HEK293 (cell line): ENCODE results near the gene PKLR.

ENCODE experiments used
- CTCF ChIP-seq: fragments of 450-650 bp; formaldehyde crosslinking; IDR thresholded peaks from 2 replicates; pipeline ENCODE4 v1.5.1; 2016; ENCODE audit warnings: missing biosample characterization, missing genetic modification characterization
- EGR2 ChIP-seq: fragments of 450-650 bp; formaldehyde crosslinking; IDR thresholded peaks from 2 replicates; pipeline ENCODE4 v1.5.1; 2016; ENCODE audit warnings: low read depth, missing biosample characterization, missing genetic modification characterization
- GLIS2 ChIP-seq: fragments of 450-650 bp; formaldehyde crosslinking; IDR thresholded peaks from 2 replicates; pipeline ENCODE4 v1.5.1; 2016; ENCODE audit warnings: missing biosample characterization, missing genetic modification characterization
- IKZF3 ChIP-seq: fragments of 450-650 bp; IDR thresholded peaks from 2 replicates; pipeline ENCODE4 v1.5.0; 2018; ENCODE audit warnings: missing biosample characterization, mild to moderate bottlenecking, missing genetic modification characterization, moderate library complexity
- KLF1 ChIP-seq: fragments of 450-650 bp; formaldehyde crosslinking; IDR thresholded peaks from 2 replicates; pipeline ENCODE4 v1.5.1; 2016; ENCODE audit warnings: missing biosample characterization, missing genetic modification characterization
- KLF8 ChIP-seq: fragments of 450-650 bp; formaldehyde crosslinking; IDR thresholded peaks from 2 replicates; pipeline ENCODE4 v1.5.1; 2016; ENCODE audit warnings: missing biosample characterization, missing genetic modification characterization
- PATZ1 ChIP-seq: fragments of 450-650 bp; formaldehyde crosslinking; IDR thresholded peaks from 2 replicates; pipeline ENCODE4 v1.5.1; 2016; ENCODE audit warnings: missing biosample characterization, missing genetic modification characterization
- REST ChIP-seq: fragments of 450-650 bp; formaldehyde crosslinking; IDR thresholded peaks from 2 replicates; pipeline ENCODE4 v1.5.1; 2016; ENCODE audit warnings: missing biosample characterization, missing genetic modification characterization
- YY1 ChIP-seq: fragments of 450-650 bp; formaldehyde crosslinking; IDR thresholded peaks from 2 replicates; pipeline ENCODE4 v1.5.1; 2018; ENCODE audit warnings: missing biosample characterization, missing genetic modification characterization
- ZBTB17 ChIP-seq: fragments of 450-650 bp; formaldehyde crosslinking; IDR thresholded peaks from 2 replicates; pipeline ENCODE4 v1.5.1; 2016; ENCODE audit warnings: missing biosample characterization, missing genetic modification characterization
- ZBTB21 ChIP-seq: fragments of 450-650 bp; formaldehyde crosslinking; IDR thresholded peaks from 2 replicates; pipeline ENCODE4 v1.5.1; 2017; ENCODE audit warnings: missing biosample characterization, missing genetic modification characterization
- ZBTB48 ChIP-seq: fragments of 450-650 bp; formaldehyde crosslinking; IDR thresholded peaks from 2 replicates; pipeline ENCODE4 v1.5.1; 2016; ENCODE audit warnings: missing biosample characterization, missing genetic modification characterization
- ZBTB7A ChIP-seq: fragments of 450-650 bp; formaldehyde crosslinking; IDR thresholded peaks from 2 replicates; pipeline ENCODE4 v1.5.1; 2016; ENCODE audit warnings: low read depth, missing biosample characterization, missing genetic modification characterization
- ZFP37 ChIP-seq: fragments of 450-650 bp; formaldehyde crosslinking; IDR thresholded peaks from 2 replicates; pipeline ENCODE4 v1.5.1; 2016; ENCODE audit warnings: missing biosample characterization, missing genetic modification characterization
- ZNF10 ChIP-seq: fragments of 450-650 bp; formaldehyde crosslinking; IDR thresholded peaks from 2 replicates; pipeline ENCODE4 v1.5.1; 2017; ENCODE audit warnings: missing biosample characterization, missing genetic modification characterization
- ZNF138 ChIP-seq: fragments of 450-650 bp; formaldehyde crosslinking; IDR thresholded peaks from 2 replicates; pipeline ENCODE4 v1.5.1; 2016; ENCODE audit warnings: missing biosample characterization, missing genetic modification characterization, borderline replicate concordance
- ZNF184 ChIP-seq: fragments of 450-650 bp; IDR thresholded peaks from 2 replicates; pipeline ENCODE4 v1.5.1; 2018; ENCODE audit warnings: missing biosample characterization, mild to moderate bottlenecking, missing genetic modification characterization
- ZNF19 ChIP-seq: fragments of 450-650 bp; formaldehyde crosslinking; IDR thresholded peaks from 2 replicates; pipeline ENCODE4; 2016; ENCODE audit warnings: missing biosample characterization, missing genetic modification characterization, low read depth
- ZNF239 ChIP-seq: fragments of 450-650 bp; formaldehyde crosslinking; IDR thresholded peaks from 2 replicates; pipeline ENCODE4 v1.5.1; 2016; ENCODE audit warnings: missing biosample characterization, missing genetic modification characterization
- ZNF280C ChIP-seq: fragments of 450-650 bp; formaldehyde crosslinking; IDR thresholded peaks from 2 replicates; pipeline ENCODE4 v1.5.1; 2016; ENCODE audit warnings: missing biosample characterization, missing genetic modification characterization
- ZNF398 ChIP-seq: fragments of 450-650 bp; formaldehyde crosslinking; IDR thresholded peaks from 2 replicates; pipeline ENCODE4 v1.5.1; 2017; ENCODE audit warnings: missing biosample characterization, missing genetic modification characterization
- ZNF426 ChIP-seq: fragments of 450-650 bp; formaldehyde crosslinking; IDR thresholded peaks from 2 replicates; pipeline ENCODE4 v1.5.1; 2017; ENCODE audit warnings: missing biosample characterization, missing genetic modification characterization, mild to moderate bottlenecking, inconsistent platforms, moderate library complexity
- ZNF521 ChIP-seq: fragments of 450-650 bp; formaldehyde crosslinking; IDR thresholded peaks from 2 replicates; pipeline ENCODE4 v1.5.1; 2017; ENCODE audit warnings: missing biosample characterization, mild to moderate bottlenecking, missing genetic modification characterization
- ZNF558 ChIP-seq: fragments of 450-650 bp; formaldehyde crosslinking; IDR thresholded peaks from 2 replicates; pipeline ENCODE4 v1.5.1; 2016; ENCODE audit warnings: missing biosample characterization, missing genetic modification characterization
- ZNF660 ChIP-seq: fragments of 450-650 bp; IDR thresholded peaks from 2 replicates; pipeline ENCODE4 v1.5.1; 2018; ENCODE audit warnings: missing biosample characterization, mild to moderate bottlenecking, missing genetic modification characterization
- ZNF792 ChIP-seq: fragments of 450-650 bp; formaldehyde crosslinking; IDR thresholded peaks from 2 replicates; pipeline ENCODE4 v1.5.1; 2016; ENCODE audit warnings: missing biosample characterization, missing genetic modification characterization
- ZNF830 ChIP-seq: fragments of 450-650 bp; IDR thresholded peaks from 2 replicates; pipeline ENCODE4 v1.5.0; 2018; ENCODE audit warnings: missing biosample characterization, missing genetic modification characterization, low read depth, mild to moderate bottlenecking, moderate library complexity
- ZSCAN16 ChIP-seq: fragments of 450-650 bp; formaldehyde crosslinking; IDR thresholded peaks from 2 replicates; pipeline ENCODE4 v1.5.1; 2016; ENCODE audit warnings: missing biosample characterization, missing genetic modification characterization
- ZSCAN30 ChIP-seq: fragments of 450-650 bp; IDR thresholded peaks from 2 replicates; pipeline ENCODE4 v1.5.1; 2018; ENCODE audit warnings: missing biosample characterization, mild to moderate bottlenecking, missing genetic modification characterization, moderate library complexity

Gene PKLR

GRCh38 chr1:155277070-155277901 is 24.0 kb downstream of the PKLR start, which contains the start of gene HCN3 (continued):
- no peak for TF ChIP-seq REST (tag by site-specific recombination)
- TF ChIP-seq KLF8 (tag by site-specific recombination) = peak; percentile 69
- TF ChIP-seq ZNF184 = 0 out of 2 replicates have a peak, but pooled peaks have one; percentile 21
- peak; percentile 93 for TF ChIP-seq ZNF660
- TF ChIP-seq ZSCAN16 (tag by site-specific recombination) = no peak
- TF ChIP-seq ZNF19 (tag by site-specific recombination) = no peak
- peak; percentile 65 for TF ChIP-seq ZSCAN30 (tag by site-specific recombination)
- no peak for TF ChIP-seq ZBTB21
- peak; percentile 62; the same call in 1 of the 2 replicates for TF ChIP-seq ZBTB48 (tag by site-specific recombination)
- TF ChIP-seq ZNF830 (tag by site-specific recombination) = no peak
- TF ChIP-seq PATZ1 = peak; percentile 94
- TF ChIP-seq IKZF3 = peak; percentile 86
- TF ChIP-seq ZNF239 = no peak
- TF ChIP-seq CTCF (tag by site-specific recombination) = peak; percentile 36; the same call in 1 of the 2 replicates
- peak; percentile 52 for TF ChIP-seq EGR2
- peak; percentile 14; the same call in 1 of the 2 replicates for TF ChIP-seq YY1
- TF ChIP-seq ZNF426 (tag by site-specific recombination) = no peak
- peak; percentile 98 for TF ChIP-seq GLIS2 (tag by site-specific recombination)
- peak; percentile 34; the same call in 1 of the 2 replicates for TF ChIP-seq ZNF398
- 0 out of 2 replicates have a peak, but pooled peaks have one; percentile 25 for TF ChIP-seq KLF1 (tag by site-specific recombination)
- TF ChIP-seq ZNF558 = no peak
- no peak for TF ChIP-seq ZNF138 (tag by site-specific recombination)
- TF ChIP-seq ZNF792 (tag by site-specific recombination) = no peak
- peak; percentile 73 for TF ChIP-seq ZBTB17 (tag by site-specific recombination)
- no peak for TF ChIP-seq ZNF10
- no peak for TF ChIP-seq ZNF280C (tag by site-specific recombination)
- TF ChIP-seq ZFP37 (tag by site-specific recombination) = 0 out of 2 replicates have a peak, but pooled peaks have one; percentile 46
- TF ChIP-seq ZBTB7A = no peak
- no peak for TF ChIP-seq ZNF521 (tag by site-specific recombination)
